ENCODE measurements around the gene CBLN3.

Gene CBLN3

DNA sequence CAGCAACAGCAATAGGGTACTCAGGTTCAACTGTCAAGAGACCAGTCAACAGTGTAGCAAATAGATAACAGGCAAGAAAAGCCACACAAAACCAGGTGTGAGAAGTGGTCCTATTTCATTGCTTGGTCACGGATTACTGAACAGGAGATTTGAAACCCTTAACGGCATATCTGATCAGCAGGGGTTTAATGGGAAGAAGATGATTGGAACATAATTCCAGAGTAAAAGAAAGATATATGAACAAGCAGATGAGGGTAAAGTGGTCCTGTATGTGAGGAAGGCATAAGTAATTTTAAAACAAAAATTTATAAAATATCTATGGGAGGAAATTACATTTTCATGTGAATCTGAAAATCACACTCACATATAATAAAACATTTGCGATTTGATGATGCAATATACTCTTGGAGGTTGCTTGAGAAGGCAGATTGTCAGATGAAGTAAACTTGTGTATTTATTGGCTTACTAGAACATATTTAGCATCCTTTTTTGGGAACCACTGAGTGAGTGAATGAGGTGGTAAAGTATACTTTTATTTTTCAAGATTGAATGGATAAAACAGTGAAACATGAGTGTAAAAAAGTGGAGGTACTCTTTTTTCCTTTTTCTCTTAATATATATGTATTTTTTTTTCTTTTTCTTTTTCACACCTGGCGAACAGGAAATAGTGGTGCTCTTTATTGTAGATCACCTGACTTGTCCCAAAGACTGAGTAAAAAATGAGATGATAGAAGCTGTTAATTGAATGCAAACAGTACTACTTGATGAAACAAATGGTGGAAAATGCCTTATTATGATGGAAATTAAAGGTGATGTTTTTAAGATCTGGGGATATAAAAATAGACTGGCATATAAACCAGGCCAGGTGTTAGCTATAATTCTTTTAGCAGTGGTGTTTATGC is 34.7 kb upstream of the CBLN3 start (continued):
- TF ChIP-seq, protein P1, sequence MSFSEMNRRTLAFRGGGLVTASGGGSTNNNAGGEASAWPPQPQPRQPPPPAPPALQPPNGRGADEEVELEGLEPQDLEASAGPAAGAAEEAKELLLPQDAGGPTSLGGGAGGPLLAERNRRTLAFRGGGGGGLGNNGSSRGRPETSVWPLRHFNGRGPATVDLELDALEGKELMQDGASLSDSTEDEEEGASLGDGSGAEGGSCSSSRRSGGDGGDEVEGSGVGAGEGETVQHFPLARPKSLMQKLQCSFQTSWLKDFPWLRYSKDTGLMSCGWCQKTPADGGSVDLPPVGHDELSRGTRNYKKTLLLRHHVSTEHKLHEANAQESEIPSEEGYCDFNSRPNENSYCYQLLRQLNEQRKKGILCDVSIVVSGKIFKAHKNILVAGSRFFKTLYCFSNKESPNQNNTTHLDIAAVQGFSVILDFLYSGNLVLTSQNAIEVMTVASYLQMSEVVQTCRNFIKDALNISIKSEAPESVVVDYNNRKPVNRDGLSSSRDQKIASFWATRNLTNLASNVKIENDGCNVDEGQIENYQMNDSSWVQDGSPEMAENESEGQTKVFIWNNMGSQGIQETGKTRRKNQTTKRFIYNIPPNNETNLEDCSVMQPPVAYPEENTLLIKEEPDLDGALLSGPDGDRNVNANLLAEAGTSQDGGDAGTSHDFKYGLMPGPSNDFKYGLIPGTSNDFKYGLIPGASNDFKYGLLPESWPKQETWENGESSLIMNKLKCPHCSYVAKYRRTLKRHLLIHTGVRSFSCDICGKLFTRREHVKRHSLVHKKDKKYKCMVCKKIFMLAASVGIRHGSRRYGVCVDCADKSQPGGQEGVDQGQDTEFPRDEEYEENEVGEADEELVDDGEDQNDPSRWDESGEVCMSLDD (tag by site-specific recombination; IDR thresholded peaks at IDR 0.05): no peak
- no peak for TF ChIP-seq ZNF211 (tag by site-specific recombination; IDR thresholded peaks at IDR 0.05; ENCODE audit: low read depth)
- TF ChIP-seq, protein P2, sequence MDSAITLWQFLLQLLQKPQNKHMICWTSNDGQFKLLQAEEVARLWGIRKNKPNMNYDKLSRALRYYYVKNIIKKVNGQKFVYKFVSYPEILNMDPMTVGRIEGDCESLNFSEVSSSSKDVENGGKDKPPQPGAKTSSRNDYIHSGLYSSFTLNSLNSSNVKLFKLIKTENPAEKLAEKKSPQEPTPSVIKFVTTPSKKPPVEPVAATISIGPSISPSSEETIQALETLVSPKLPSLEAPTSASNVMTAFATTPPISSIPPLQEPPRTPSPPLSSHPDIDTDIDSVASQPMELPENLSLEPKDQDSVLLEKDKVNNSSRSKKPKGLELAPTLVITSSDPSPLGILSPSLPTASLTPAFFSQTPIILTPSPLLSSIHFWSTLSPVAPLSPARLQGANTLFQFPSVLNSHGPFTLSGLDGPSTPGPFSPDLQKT (IDR thresholded peaks at IDR 0.05; ENCODE audit: borderline replicate concordance, low read depth, low read length): no peak
- no peak for TF ChIP-seq ZNF311 (tag by site-specific recombination; IDR thresholded peaks at IDR 0.05; ENCODE audit: borderline replicate concordance)
- no peak for TF ChIP-seq ZNF626 (tag by site-specific recombination; IDR thresholded peaks at IDR 0.05)
- TF ChIP-seq, protein P3, sequence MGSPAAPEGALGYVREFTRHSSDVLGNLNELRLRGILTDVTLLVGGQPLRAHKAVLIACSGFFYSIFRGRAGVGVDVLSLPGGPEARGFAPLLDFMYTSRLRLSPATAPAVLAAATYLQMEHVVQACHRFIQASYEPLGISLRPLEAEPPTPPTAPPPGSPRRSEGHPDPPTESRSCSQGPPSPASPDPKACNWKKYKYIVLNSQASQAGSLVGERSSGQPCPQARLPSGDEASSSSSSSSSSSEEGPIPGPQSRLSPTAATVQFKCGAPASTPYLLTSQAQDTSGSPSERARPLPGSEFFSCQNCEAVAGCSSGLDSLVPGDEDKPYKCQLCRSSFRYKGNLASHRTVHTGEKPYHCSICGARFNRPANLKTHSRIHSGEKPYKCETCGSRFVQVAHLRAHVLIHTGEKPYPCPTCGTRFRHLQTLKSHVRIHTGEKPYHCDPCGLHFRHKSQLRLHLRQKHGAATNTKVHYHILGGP (tag by site-specific recombination; IDR thresholded peaks at IDR 0.05): no peak
- no peak for TF ChIP-seq ZBTB21 (tag by site-specific recombination; IDR thresholded peaks at IDR 0.05)
- TF ChIP-seq ZNF48 (tag by site-specific recombination; IDR thresholded peaks at IDR 0.05): no peak
- TF ChIP-seq, protein P4, sequence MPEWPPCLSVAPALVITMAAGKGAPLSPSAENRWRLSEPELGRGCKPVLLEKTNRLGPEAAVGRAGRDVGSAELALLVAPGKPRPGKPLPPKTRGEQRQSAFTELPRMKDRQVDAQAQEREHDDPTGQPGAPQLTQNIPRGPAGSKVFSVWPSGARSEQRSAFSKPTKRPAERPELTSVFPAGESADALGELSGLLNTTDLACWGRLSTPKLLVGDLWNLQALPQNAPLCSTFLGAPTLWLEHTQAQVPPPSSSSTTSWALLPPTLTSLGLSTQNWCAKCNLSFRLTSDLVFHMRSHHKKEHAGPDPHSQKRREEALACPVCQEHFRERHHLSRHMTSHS (tag by site-specific recombination; IDR thresholded peaks at IDR 0.05): no peak
- TF ChIP-seq, protein P5, sequence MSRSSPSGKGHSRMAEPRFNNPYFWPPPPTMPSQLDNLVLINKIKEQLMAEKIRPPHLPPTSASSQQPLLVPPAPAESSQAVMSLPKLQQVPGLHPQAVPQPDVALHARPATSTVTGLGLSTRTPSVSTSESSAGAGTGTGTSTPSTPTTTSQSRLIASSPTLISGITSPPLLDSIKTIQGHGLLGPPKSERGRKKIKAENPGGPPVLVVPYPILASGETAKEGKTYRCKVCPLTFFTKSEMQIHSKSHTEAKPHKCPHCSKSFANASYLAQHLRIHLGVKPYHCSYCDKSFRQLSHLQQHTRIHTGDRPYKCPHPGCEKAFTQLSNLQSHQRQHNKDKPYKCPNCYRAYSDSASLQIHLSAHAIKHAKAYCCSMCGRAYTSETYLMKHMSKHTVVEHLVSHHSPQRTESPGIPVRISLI (tag by site-specific recombination; IDR thresholded peaks at IDR 0.05): no peak

DNA sequence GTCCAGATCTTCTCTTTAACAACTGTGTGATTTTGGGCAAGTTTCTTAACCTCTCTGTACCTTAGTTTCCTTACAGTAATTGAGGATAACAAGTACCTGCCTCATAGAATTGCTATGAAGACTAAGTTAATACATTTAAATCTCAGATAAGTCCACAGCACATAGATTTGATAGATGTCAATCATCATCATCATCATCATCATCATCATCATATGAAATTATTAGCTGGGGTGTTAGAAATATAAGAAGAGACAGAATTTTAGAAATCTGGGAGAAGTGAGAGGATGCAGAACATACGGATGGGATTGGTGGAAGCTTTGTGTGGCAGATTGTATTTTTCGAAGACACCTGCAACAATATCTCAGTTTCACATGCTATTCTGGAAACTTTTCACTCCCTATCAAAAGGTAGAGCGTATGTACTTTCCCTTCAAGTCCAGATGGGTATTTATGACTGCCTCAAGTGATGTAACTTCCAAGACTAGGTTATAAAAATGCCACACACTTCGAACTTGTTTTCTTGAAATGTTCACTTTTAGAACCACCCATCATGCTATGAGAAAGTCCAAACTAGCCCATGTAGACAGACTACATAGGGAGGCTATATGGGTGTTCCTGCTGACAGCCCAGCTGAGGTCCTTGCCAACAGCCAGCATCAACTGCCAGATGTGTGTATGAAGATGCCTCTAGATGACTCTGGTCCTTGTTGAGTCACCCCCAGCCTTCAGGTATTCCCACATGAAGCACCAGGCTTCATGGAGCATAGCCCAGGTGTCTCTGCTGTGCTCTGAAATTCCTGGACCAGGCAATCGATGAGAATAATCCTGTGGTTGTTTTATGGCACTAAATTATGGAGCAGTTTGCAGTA is 33.8 kb upstream of the CBLN3 start:
- TF ChIP-seq ZNF433 (tag by site-specific recombination; IDR thresholded peaks at IDR 0.05; ENCODE audit: low read depth) (no peak), EGR2 (tag by site-specific recombination; IDR thresholded peaks at IDR 0.05; ENCODE audit: low read depth) (no peak), ZNF214 (tag by site-specific recombination; IDR thresholded peaks at IDR 0.05; ENCODE audit: borderline replicate concordance) (no peak)
- TF ChIP-seq, protein P6, sequence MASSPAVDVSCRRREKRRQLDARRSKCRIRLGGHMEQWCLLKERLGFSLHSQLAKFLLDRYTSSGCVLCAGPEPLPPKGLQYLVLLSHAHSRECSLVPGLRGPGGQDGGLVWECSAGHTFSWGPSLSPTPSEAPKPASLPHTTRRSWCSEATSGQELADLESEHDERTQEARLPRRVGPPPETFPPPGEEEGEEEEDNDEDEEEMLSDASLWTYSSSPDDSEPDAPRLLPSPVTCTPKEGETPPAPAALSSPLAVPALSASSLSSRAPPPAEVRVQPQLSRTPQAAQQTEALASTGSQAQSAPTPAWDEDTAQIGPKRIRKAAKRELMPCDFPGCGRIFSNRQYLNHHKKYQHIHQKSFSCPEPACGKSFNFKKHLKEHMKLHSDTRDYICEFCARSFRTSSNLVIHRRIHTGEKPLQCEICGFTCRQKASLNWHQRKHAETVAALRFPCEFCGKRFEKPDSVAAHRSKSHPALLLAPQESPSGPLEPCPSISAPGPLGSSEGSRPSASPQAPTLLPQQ (tag by site-specific recombination; IDR thresholded peaks at IDR 0.05): no peak
- TF ChIP-seq, protein P7, sequence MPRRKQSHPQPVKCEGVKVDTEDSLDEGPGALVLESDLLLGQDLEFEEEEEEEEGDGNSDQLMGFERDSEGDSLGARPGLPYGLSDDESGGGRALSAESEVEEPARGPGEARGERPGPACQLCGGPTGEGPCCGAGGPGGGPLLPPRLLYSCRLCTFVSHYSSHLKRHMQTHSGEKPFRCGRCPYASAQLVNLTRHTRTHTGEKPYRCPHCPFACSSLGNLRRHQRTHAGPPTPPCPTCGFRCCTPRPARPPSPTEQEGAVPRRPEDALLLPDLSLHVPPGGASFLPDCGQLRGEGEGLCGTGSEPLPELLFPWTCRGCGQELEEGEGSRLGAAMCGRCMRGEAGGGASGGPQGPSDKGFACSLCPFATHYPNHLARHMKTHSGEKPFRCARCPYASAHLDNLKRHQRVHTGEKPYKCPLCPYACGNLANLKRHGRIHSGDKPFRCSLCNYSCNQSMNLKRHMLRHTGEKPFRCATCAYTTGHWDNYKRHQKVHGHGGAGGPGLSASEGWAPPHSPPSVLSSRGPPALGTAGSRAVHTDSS (tag by site-specific recombination; IDR thresholded peaks at IDR 0.05): peak; percentile 79
- Histone ChIP-seq H3K36me3 (ENCODE audit: control insufficient read depth in 2 of 2, insufficient read depth in 1 of 2, low read length in 2 of 2) (no peaks in the 10 kb centered on the region), H3K4me1 (ENCODE audit: control insufficient read depth, insufficient read depth, low read length) (0 out of 2 replicates have a peak, but pooled peaks cover 2% of the 10 kb centered on the region), H3K4me3 (ENCODE audit: low read depth, low read length) (no peak overlapping the region), H3K27ac (ENCODE audit: extremely low read depth, low read depth, low read length) (no peak overlapping the region), H3K9me3 (ENCODE audit: control insufficient read depth, insufficient read depth, low read depth, low read length) (no peaks in the 10 kb centered on the region)
- POLR2A ChIA-PET: no interaction called here
- CTCF ChIA-PET: interaction anchor here (0.6 kb wide), 1 partner anchor 145 kb away, joined by 3 read pairs; no protein-coding TSS in a partner anchor
